Endothelial cell of umbilical vein (primary cell): Measurements from ENCODE around the gene TNS2. TPM values are rescaled to one million over a fixed set of nuclear protein-coding genes. Genes with fewer than 3 reads are reported as not detected.

Experiments
- BruUV-seq: library from RNA; stranded (reverse); fragments of 400-500 nt; replicated peaks from 2 replicates; lab custom pipeline; 2021; lab: Mats Ljungman, UMichigan
- CTCF ChIA-PET: fragments of 300-600, 350-600 bp; sonication (Branson Sonifier 250); formaldehyde crosslinking; loops from one replicate; lab custom pipeline; 2021; ENCODE audit warnings: antibody characterized with exemption, inconsistent platforms; lab: Charles Lee
- POLR2A ChIA-PET: fragments of 300-600, 350-600 bp; sonication (Branson Sonifier 250); formaldehyde crosslinking; loops from one replicate; lab custom pipeline; 2021; ENCODE audit warnings: antibody characterized with exemption, inconsistent platforms; lab: Charles Lee
- DNase-seq: peaks from one replicate; pipeline ENCODE4 v3.0.0-alpha.2; 2011; ENCODE audit warnings: low read depth, low spot score
- FAIRE-seq: peaks from 2 replicates; lab custom pipeline; 2011; peaks lifted over from hg19 to GRCh38; lab: Jason Lieb, UNC
- H2AFZ ChIP-seq: 2 replicates; pipeline ENCODE4 v1.6.0; 2012; ENCODE audit warnings: low read depth, low read length, control low read depth, inconsistent platforms
- H3K27ac ChIP-seq: 2 replicates; pipeline ENCODE4 v1.5.1; 2011; ENCODE audit warnings: low read depth, mild to moderate bottlenecking, control low read depth, low read length, moderate library complexity; ENCODE audit not compliant: insufficient read depth
- H3K27me3 ChIP-seq, 2 experiments: 2 replicates each; pipeline versions ENCODE4 v1.6.0 to v1.6.1; 2011; ENCODE audit warnings: low read length in 2 of 2, mixed read lengths in 1 of 2; ENCODE audit not compliant: control insufficient read depth in 2 of 2, insufficient read depth in 2 of 2
- H3K36me3 ChIP-seq, 2 experiments: 2 replicates in 1 of 2; 3 replicates in 1 of 2; pipeline ENCODE4 v1.5.1; 2011; ENCODE audit warnings: low read length in 2 of 2, mild to moderate bottlenecking in 1 of 2, moderate library complexity in 1 of 2; ENCODE audit not compliant: control insufficient read depth in 2 of 2, insufficient read depth in 2 of 2; ENCODE audit errors: extremely low read depth in 1 of 2
- H3K4me1 ChIP-seq: 3 replicates; pipeline ENCODE4 v1.5.1; 2011; ENCODE audit warnings: mild to moderate bottlenecking, low read length; ENCODE audit not compliant: control insufficient read depth, insufficient read depth; ENCODE audit errors: extremely low read depth
- H3K4me2 ChIP-seq: 2 replicates; pipeline ENCODE4 v1.6.1; 2011; ENCODE audit warnings: low read length, control low read depth, mixed read lengths; ENCODE audit not compliant: insufficient read depth
- H3K4me3 ChIP-seq, 3 experiments: fragments of 200-600 bp in 1 of 3; sonication (generic), shearing (Covaris generic) in 1 of 3; replicated peaks in 1 of 3; 2 replicates each; pipeline ENCODE4 v1.5.1; 2011 to 2016; ENCODE audit warnings: control low read depth in 3 of 3, low read length in 3 of 3, mild to moderate bottlenecking in 2 of 3, inconsistent platforms in 1 of 3, low read depth in 1 of 3, moderate library complexity in 1 of 3; ENCODE audit not compliant: insufficient read depth in 1 of 3
- H3K79me2 ChIP-seq: 2 replicates; pipeline ENCODE4 v1.6.0; 2012; ENCODE audit warnings: low read length, inconsistent platforms; ENCODE audit not compliant: control insufficient read depth, insufficient read depth
- H3K9ac ChIP-seq: replicated peaks from 2 replicates; pipeline ENCODE3; 2011; ENCODE audit warnings: low read length, control low read depth; ENCODE audit not compliant: insufficient read depth; ENCODE audit errors: extremely low read depth
- H3K9me1 ChIP-seq: replicated peaks from 3 replicates; pipeline ENCODE4 v1.6.0; 2011; ENCODE audit warnings: mild to moderate bottlenecking, low read length; ENCODE audit not compliant: control insufficient read depth, insufficient read depth; ENCODE audit errors: extremely low read depth
- H3K9me3 ChIP-seq: replicated peaks from 2 replicates; pipeline ENCODE4 v1.5.1; 2012; ENCODE audit warnings: low read length, inconsistent platforms; ENCODE audit not compliant: control insufficient read depth, insufficient read depth
- H4K20me1 ChIP-seq: replicated peaks from 2 replicates; pipeline ENCODE3; 2011; ENCODE audit warnings: mild to moderate bottlenecking, low read length; ENCODE audit not compliant: control insufficient read depth, insufficient read depth; ENCODE audit errors: extremely low read depth
- CTCF ChIP-seq, 2 donors: IDR thresholded peaks; 1 replicate in 1 of 2; 2 replicates in 1 of 2; pipeline ENCODE4 v1.5.1; 2011; ENCODE audit warnings: low read length in 2 of 2, mild to moderate bottlenecking in 2 of 2, moderate library complexity in 2 of 2, control low read depth in 1 of 2, inconsistent platforms in 1 of 2, low read depth in 1 of 2; ENCODE audit not compliant: insufficient read depth in 1 of 2; ENCODE audit errors: extremely low read depth in 1 of 2
- EZH2 ChIP-seq: IDR thresholded peaks from 2 replicates; pipeline ENCODE4 v1.6.1; 2012; ENCODE audit warnings: borderline replicate concordance, low read depth, mild to moderate bottlenecking, moderate library complexity, low read length, inconsistent platforms; ENCODE audit not compliant: severe bottlenecking
- FOS ChIP-seq: IDR thresholded peaks from 2 replicates; pipeline ENCODE4 v1.6.1; 2011; ENCODE audit warnings: mild to moderate bottlenecking, low read length, moderate library complexity, borderline replicate concordance; ENCODE audit not compliant: insufficient read depth
- GATA2 ChIP-seq: IDR thresholded peaks from 2 replicates; pipeline ENCODE4 v1.7.0; 2011; ENCODE audit warnings: low read depth, mild to moderate bottlenecking, moderate library complexity, mixed read lengths, low read length; ENCODE audit not compliant: insufficient read length, insufficient read depth
- JUN ChIP-seq: IDR thresholded peaks from 2 replicates; pipeline ENCODE4 v1.6.1; 2011; ENCODE audit warnings: borderline replicate concordance, low read depth; ENCODE audit not compliant: insufficient read length, insufficient read depth
- MAX ChIP-seq: IDR thresholded peaks from 2 replicates; pipeline ENCODE4 v1.6.1; 2011; ENCODE audit not compliant: insufficient read depth, insufficient read length
- MYC ChIP-seq: IDR thresholded peaks from one replicate; pipeline ENCODE4 v1.6.1; 2011; ENCODE audit warnings: mild to moderate bottlenecking, low read depth, low read length
- POLR2A ChIP-seq: IDR thresholded peaks from 2 replicates; pipeline ENCODE4 v1.6.1; 2012; ENCODE audit warnings: low read depth, mild to moderate bottlenecking, control low read depth, low read length
- POLR2AphosphoS5 ChIP-seq: IDR thresholded peaks from 2 replicates; pipeline ENCODE4 v1.6.1; 2012; ENCODE audit warnings: low read depth, mild to moderate bottlenecking, control low read depth, low read length, moderate library complexity; ENCODE audit not compliant: insufficient read depth
- dilution Hi-C: fragments of 300-500 bp; cut with MboI; formaldehyde crosslinking; loops from one replicate; pipeline ENCODE4 v1.15.0; 2019; ENCODE audit warnings: low sequenced_read_pairs; ENCODE audit not compliant: extremely low pct_ligation_motif_present
- intact Hi-C: fragments of 100-400 bp; cut with micrococcal nuclease; formaldehyde crosslinking; loops from one replicate; pipeline ENCODE4 v1.10.0; 2022
- polyA plus RNA-seq, 4 experiments: library from polyadenylated mRNA; depleted of rRNA in 3 of 4; stranded (reverse) in 3 of 4; unstranded in 1 of 4; fragments of >200 nt; gene quantifications; 2 replicates each; pipeline versions ENCODE4 v1.2.1 to v1.2.3, GENCODE V29; 2011 to 2012; ENCODE audit warnings: missing spikeins in 1 of 4
- total RNA-seq: library from RNA; stranded (reverse); gene quantifications from 2 replicates; pipeline ENCODE4 v1.2.3, GENCODE V29; 2021

The TNS2 gene
- total and polyA plus RNA-seq, 2 donors (not counting 3 experiments of a cell fraction or from before 2014, with no cell fraction given): 84.5 to 106 TPM

- Histone ChIP-seq H3K4me1 (peaks cover 21% of the 10 kb centered on the region), H3K27me3 (no peaks in the 10 kb centered on the region), H3K36me3 (peaks cover under 1 to 15% of the 10 kb centered on the region in 2 experiments), H3K4me2 (no peak overlapping the region), H2AFZ (no peak overlapping the region), H3K9me3 (no peaks in the 10 kb centered on the region), H3K27ac (no peak overlapping the region), H3K9me1 (no peaks in the 10 kb centered on the region), H3K9ac (no peak overlapping the region), H4K20me1 (peaks cover 26% of the 10 kb centered on the region), H3K79me2 (peaks cover 98% of the 10 kb centered on the region), H3K4me3 (no peak overlapping the region)
- dilution Hi-C loops: no loop called here
- TF ChIP-seq FOS: no peak
- no peak for TF ChIP-seq EZH2
- no peak for TF ChIP-seq MAX
- TF ChIP-seq POLR2A: no peak
- TF ChIP-seq CTCF (IDR thresholded peaks at IDR 0.05; ENCODE audit: extremely low read depth in 1 of 2, insufficient read depth in 1 of 2, low read depth in 1 of 2, low read length in 2 of 2): no peak
- no peak for TF ChIP-seq MYC
- TF ChIP-seq POLR2AphosphoS5: no peak
- no peak for TF ChIP-seq GATA2
- TF ChIP-seq JUN: no peak
- FAIRE-seq: no peak
- intact Hi-C loops: no loop called here
- ChIA-PET POLR2A (no interaction called here), CTCF (no interaction called here)
- DNase-seq: no peak
- no TSS peak for BruUV-seq
These were observed 36.9 kb upstream of the TNS2 start for GRCh38 chr12:53012928-53013327.
